Panc1 (cell line): ENCODE measurements around the gene SAT2. TPM values are rescaled to one million over a fixed set of nuclear protein-coding genes. Genes with fewer than 3 reads are reported as not detected.

Source experiments
- ATAC-seq: fragments of 200-7000 bp; cut with Tn5 transposase; 2 replicates; pipeline ENCODE4 v1.9.1; 2020; ENCODE audit warnings: mild to moderate bottlenecking, moderate library complexity
- BruUV-seq: library from RNA; stranded (reverse); fragments of 400-500 nt; replicated peaks from 2 replicates; lab custom pipeline; 2021; lab: Mats Ljungman, UMichigan
- CTCF ChIA-PET: fragments of 300-600 bp; sonication (Branson Sonifier 250); formaldehyde crosslinking; loops from one replicate; lab custom pipeline; 2022; ENCODE audit warnings: antibody characterized with exemption; lab: Charles Lee
- POLR2A ChIA-PET: fragments of 300-600 bp; sonication (Branson Sonifier 250); formaldehyde crosslinking; loops from one replicate; lab custom pipeline; 2022; ENCODE audit warnings: antibody characterized with exemption; lab: Charles Lee
- DNase-seq: peaks from one replicate; pipeline ENCODE4 v3.0.0-alpha.2; 2010; ENCODE audit warnings: low read depth, low spot score
- H3K27ac ChIP-seq: 2 replicates; pipeline ENCODE4 v1.5.1; 2011; ENCODE audit warnings: mild to moderate bottlenecking, low read length, inconsistent platforms
- H3K27me3 ChIP-seq: fragments of 200-500 bp; sonication (Bioruptor generic); 2 replicates; pipeline ENCODE4 v1.6.0; 2014; ENCODE audit warnings: low read length, inconsistent platforms; ENCODE audit not compliant: control insufficient read depth, insufficient read depth
- H3K36me3 ChIP-seq: fragments of 200-500 bp; sonication (Bioruptor generic); 2 replicates; pipeline ENCODE4 v1.5.1; 2014; ENCODE audit warnings: inconsistent platforms, mild to moderate bottlenecking, low read length, moderate library complexity; ENCODE audit not compliant: control insufficient read depth, insufficient read depth
- H3K4me1 ChIP-seq: 2 replicates; pipeline ENCODE4 v1.5.1; 2011; ENCODE audit warnings: inconsistent platforms, mild to moderate bottlenecking, low read length, moderate library complexity; ENCODE audit not compliant: control insufficient read depth, insufficient read depth
- H3K4me3 ChIP-seq, 2 experiments: 2 replicates each; pipeline ENCODE4 v1.5.1; 2011 to 2012; ENCODE audit warnings: low read depth in 2 of 2, low read length in 2 of 2, mild to moderate bottlenecking in 2 of 2, inconsistent platforms in 1 of 2, moderate library complexity in 1 of 2
- H3K9me3 ChIP-seq: fragments of 200-500 bp; sonication (Bioruptor generic); 2 replicates; pipeline ENCODE4 v1.5.1; 2014; ENCODE audit warnings: low read depth, mild to moderate bottlenecking, inconsistent platforms, low read length, moderate library complexity; ENCODE audit not compliant: control insufficient read depth, insufficient read depth
- CTCF ChIP-seq: fragments of 450-650 bp; IDR thresholded peaks from 2 replicates; pipeline ENCODE4 v1.5.1; 2017; ENCODE audit warnings: mild to moderate bottlenecking
- POLR2AphosphoS5 ChIP-seq: IDR thresholded peaks from 2 replicates; pipeline ENCODE4 v1.6.1; 2012; ENCODE audit warnings: mild to moderate bottlenecking, low read depth, low read length, moderate library complexity
- REST ChIP-seq, 2 experiments: IDR thresholded peaks; 2 replicates each; pipeline ENCODE4 v1.6.1; 2011 to 2012; ENCODE audit warnings: low read depth in 2 of 2, control low read depth in 1 of 2, low read length in 1 of 2, mild to moderate bottlenecking in 1 of 2, moderate library complexity in 1 of 2; ENCODE audit not compliant: insufficient read depth in 1 of 2
- SIN3A ChIP-seq: IDR thresholded peaks from 2 replicates; pipeline ENCODE4 v1.6.1; 2012; ENCODE audit warnings: low read depth, mild to moderate bottlenecking, low read length, moderate library complexity, borderline replicate concordance; ENCODE audit not compliant: insufficient read depth
- TCF7L2 ChIP-seq: IDR thresholded peaks from 2 replicates; pipeline ENCODE4 v1.6.1; 2011; ENCODE audit warnings: mild to moderate bottlenecking, low read depth, low read length, inconsistent platforms
- in situ Hi-C: cut with HindIII; loops from 2 replicates; pipeline ENCODE4 v1.10.0; 2016; ENCODE audit warnings: low sequenced_read_pairs, low pct_unique_long_range_greater_than_20kb
- intact Hi-C: fragments of 100-400 bp; cut with micrococcal nuclease; formaldehyde crosslinking; loops from one replicate; pipeline ENCODE4 v1.10.0; 2022; ENCODE audit not compliant: unreplicated experiment
- total RNA-seq: library from RNA; stranded (reverse); gene quantifications from one replicate; pipeline ENCODE4 v1.2.1, GENCODE V29; 2021; ENCODE audit not compliant: unreplicated experiment

The SAT2 gene
- total RNA-seq, 1 experiment from 2014 or later: 74.8 TPM

GRCh38 chr17:7640783-7641182, 13.2 kb upstream of the SAT2 start:
- Histone ChIP-seq H3K27ac (no peak overlapping the region), H3K36me3 (no peaks in the 10 kb centered on the region), H3K4me1 (no peaks in the 10 kb centered on the region), H3K27me3 (no peaks in the 10 kb centered on the region), H3K4me3 (no peak overlapping the region), H3K9me3 (no peaks in the 10 kb centered on the region)
- in situ Hi-C loops: no loop called here
- TF ChIP-seq TCF7L2: no peak
- no peak for TF ChIP-seq POLR2AphosphoS5
- TF ChIP-seq SIN3A: no peak
- no peak for TF ChIP-seq CTCF
- TF ChIP-seq REST (IDR thresholded peaks at IDR 0.05; ENCODE audit: insufficient read depth in 1 of 2, low read depth in 2 of 2, low read length in 1 of 2): no peak
- intact Hi-C loops: no loop called here
- DNase-seq: no peak
- CTCF ChIA-PET: interaction anchor here (0.6 kb wide), 1 partner anchor 43 kb away, joined by 3 read pairs; no protein-coding TSS in a partner anchor
- POLR2A ChIA-PET: no interaction called here
- no peak for ATAC-seq
- no TSS peak for BruUV-seq

GRCh38 chr17:7636163-7636562, 8.5 kb upstream of the SAT2 start:
- Histone ChIP-seq H3K27ac (no peak overlapping the region), H3K4me3 (no peak overlapping the region), H3K4me1 (no peaks in the 10 kb centered on the region), H3K36me3 (no peaks in the 10 kb centered on the region), H3K27me3 (no peaks in the 10 kb centered on the region), H3K9me3 (no peaks in the 10 kb centered on the region)
- BruUV-seq: no TSS peak
- TF ChIP-seq CTCF (no peak), REST (IDR thresholded peaks at IDR 0.05; ENCODE audit: insufficient read depth in 1 of 2, low read depth in 2 of 2, low read length in 1 of 2) (no peak), SIN3A (no peak), TCF7L2 (no peak), POLR2AphosphoS5 (no peak)
- in situ Hi-C loops: no loop called here
- DNase-seq (no peak), ATAC-seq (no peak)
- ChIA-PET CTCF (no interaction called here), POLR2A (no interaction called here)
- intact Hi-C loops: no loop called here
